ENCODE results near the gene ANXA5.
"Not testable (repeated sequence)": the region's sequence is repeated elsewhere in the genome, so short reads cannot be mapped to it uniquely, and the experiment has no call there.

ANXA5 gene

DNA sequence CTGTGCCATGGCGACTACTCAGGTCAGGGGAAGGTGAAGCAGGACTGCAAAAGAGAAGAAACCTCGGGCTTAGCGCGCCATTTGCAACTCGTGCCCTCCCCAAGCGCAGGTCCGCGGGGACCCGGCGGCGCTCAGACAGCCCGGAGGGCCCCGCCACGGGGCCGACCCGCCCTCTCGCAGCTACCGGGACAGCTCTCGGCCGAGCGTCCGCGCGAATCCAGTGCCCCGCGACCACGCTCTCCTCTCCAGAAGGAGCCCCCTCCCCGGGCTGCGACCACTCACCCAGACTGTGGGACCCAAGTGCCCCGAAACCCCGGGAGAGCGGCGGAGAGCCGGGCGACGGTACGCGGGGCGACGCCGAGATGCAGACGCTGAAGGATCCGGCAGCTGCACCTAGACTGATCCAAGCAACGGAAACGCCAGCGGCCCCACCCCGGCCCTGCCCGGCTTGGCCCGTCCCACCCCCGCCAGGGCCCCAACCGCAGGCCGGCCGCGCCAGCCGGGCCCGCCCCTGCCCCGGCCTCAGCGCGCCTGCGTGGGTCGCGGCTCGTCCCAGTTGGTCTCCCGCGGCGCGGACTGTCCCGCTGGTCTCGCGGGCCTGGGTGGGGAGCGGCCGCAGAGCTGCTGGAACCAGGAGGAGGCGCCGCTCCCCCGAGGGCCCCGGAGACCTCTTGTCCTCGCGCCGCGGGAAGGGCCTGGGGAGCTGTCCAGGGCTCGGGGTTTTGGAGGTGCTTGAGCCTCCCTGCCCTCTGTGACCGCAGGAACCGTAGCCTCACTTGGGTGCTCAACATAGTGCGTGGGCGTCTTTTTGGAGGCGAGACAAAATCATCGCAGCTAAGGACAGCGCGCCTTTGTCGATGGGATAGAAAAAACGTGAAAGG, at the start of gene ANXA5:
Gene ANXA5 (minus strand): TSS at position 400 of the 881 bp plus-strand sequence. CDS start 391 bp downstream, at position 9.
- DNase-seq (ENCODE audit: low read depth, low spot score): peak; percentile 97

DNA sequence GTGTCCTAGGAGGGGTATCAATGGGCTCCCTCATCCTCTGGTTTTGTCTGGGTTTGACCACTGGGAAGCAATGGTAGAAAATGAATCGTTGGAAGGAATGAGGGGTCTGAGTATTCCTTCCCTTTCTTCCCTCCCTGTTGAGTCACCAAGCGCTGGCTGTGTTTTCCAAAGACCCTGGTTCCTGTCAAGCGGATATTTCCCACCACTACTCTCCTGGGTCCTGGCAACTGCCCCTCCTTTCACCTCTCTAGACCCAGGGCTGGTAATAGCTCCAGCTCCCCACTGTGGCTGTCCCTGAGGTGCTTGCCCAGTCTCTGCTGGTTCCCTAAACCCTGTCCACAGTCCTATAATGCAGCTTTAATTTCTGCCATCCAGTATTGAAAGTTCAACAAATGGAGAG, 46.0 kb upstream of the ANXA5 start:
- no peak for DNase-seq (ENCODE audit: low read depth, low spot score)

DNA sequence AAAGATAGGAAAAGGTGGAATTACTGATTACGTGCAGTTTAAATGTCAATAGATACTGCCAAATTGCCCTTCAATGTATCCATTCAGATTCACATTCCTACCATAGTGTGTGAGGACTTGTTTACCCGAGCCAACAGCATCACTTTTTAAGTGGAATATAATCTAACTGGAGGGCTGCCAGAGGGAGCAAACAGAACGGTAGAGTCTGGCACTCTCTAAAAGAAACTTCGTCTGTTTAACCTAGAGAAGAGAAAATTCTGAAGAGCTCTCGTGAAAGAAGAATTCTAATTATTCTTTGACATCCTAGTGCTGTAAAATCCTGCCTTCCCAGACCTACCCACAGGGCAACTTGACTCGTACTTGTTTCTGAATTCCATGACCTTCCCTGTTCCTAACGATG, 45.0 kb upstream of the ANXA5 start:
- DNase-seq (ENCODE audit: low read depth, low spot score): peak; percentile 61

GRCh38 chr4:121740796-121741409, 44.1 kb upstream of the ANXA5 start:
- DNase-seq (ENCODE audit: low read depth, low spot score): no peak

DNA sequence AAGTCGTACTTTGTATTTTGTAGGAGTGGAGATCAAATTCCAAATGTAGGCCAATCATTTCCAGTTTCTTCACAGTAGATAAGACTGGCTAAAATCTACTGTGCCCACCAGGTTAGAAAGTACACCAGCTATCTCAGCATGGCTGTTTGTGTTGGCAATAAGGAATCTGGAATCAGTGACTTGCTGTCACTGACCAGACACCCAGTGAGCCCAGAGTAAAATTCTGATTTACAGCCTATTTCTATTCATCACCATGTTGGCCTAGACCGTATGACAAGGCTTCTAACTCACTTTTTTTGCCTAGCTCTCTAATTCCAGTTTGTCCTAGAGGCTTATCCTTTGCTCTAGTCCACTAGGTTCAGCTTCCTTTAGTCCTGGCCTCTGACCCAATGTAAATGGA, 42.8 kb upstream of the ANXA5 start:
- no peak for DNase-seq (ENCODE audit: low read depth, low spot score)

DNA sequence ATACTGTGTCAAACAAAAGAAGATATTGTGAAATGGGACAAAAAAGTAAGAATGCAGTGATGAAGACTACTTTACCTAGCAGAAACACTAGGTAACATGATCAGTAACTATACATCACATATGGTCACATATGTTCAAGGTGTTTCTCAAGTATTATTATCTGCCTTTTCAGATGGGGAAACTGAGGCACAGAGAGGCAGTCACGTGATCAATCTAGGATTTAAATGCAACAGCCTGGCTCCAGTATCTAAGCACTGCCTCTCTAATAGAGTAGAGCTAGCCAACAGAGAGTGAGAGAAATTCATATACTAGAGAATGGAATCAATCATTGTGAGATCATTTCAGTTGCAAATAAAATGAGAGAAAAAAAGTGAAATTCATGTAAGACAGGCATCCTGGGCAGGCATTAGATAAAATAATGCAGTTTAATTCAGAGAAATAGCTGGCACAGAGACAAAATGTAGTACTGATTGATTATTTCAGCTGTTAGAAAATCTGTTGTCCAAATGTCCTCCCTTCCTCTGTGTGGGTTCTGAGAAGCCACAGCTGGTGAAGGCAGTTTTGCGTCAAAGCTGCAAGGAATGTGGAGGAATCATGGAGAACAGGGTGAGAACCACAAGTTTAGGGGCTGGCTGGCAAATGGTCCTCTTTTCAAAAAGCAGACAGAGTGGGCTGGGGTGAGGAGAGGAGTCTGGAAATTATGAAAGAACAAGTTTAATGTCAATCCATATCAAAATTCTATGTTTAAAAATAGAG, 42.2 kb upstream of the ANXA5 start:
- DNase-seq (ENCODE audit: low read depth, low spot score): peak; percentile 12

DNA sequence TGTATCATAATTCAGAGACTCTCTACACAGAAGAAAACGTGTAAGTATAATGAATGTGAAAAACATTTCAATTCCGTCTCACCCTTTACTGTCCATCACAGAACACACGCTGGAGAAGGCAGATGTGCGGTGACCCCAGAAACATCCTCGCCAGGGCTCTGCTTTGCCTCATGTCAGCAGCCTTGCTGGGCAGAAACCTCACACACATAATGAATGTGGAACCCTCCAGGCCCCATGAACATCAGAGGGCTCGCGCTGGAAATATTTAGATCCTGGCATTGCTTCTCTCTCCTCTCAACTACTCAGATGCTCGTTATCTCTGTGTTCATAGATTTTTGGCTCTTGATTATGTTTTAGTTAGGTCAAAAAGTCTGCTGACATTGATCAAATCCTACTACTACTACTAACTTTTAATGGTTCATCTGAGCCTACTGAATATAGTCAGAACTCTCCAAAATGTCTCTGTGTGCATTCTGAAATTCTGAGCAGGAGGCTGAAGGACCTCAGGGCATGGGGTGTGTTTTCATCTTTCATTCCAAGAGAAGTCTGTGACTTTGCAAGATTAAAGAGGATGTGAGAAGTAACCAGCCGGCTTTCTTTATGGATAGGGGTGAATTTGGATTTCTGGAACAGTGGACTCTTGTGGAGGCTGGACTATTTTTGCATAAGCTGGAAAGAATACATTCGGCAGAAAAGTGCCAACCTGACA, 41.2 kb upstream of the ANXA5 start:
- DNase-seq (ENCODE audit: low read depth, low spot score): no peak

GRCh38 chr4:121736735-121737351, 40.1 kb upstream of the ANXA5 start:
- peak; percentile 75 for DNase-seq (ENCODE audit: low read depth, low spot score)

- no peak for DNase-seq (ENCODE audit: low read depth, low spot score)
Measured at GRCh38 chr4:121734571-121734970, 37.8 kb upstream of the ANXA5 start.

DNA sequence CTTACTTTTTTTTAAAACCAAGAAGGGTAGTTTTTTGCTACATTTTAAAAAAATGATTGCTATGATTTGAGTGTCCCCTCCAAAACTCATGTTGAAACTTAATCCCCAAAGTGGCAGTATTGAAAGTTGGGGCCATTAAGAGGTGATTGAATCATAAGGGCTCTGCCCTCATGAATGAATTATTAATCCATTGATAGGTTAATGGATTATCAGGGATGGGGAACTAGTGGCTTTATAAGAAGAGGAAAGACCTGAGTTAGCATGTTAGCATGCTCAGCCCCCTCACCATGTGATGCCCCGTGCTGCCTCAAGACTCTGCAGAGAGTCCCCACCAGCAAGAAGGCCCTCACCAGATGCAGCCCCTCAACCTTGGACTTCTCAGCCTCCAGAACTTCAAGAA, 37.2 kb upstream of the ANXA5 start:
- DNase-seq (ENCODE audit: low read depth, low spot score): no peak

DNA sequence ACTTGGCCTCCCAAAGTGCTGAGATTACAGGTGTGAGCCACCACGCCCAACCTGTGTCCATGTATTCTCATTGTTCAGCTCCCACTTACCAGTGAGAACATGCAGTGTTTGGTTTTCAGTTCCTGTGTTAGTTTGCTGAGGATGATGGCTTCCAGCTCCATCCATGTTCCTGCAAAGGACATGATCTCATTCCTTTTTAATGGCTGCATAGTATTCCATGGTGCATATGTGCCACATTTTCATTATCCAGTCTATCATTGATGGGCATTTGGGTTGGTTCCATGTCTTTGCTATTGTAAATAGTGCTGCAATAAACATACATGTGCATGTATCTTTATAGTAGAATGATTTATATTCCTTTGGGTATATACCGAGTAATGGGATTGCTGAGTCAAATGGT, 33.0 kb upstream of the ANXA5 start:
- DNase-seq (ENCODE audit: low read depth, low spot score): not testable (repeated sequence)

DNA sequence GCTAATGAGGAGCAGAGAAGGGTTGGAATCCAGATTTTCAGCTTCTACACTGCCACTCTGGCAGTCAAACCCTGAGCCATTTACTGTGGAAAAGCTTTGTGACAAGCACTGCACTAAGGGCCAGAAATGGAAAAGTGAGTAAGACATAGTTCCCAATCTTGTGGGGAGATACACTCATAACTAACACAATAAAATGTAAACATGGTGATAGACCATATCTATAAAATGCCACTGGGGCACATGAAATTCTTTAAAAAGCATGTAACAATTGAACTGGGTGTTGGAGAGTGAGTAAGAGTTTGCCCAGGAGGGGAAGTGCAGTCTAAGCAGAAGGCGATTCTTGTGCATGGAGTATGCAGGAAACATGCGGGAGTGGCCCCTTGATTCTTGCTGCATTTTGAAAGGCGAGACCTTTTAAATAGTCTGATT, 32.0 kb upstream of the ANXA5 start:
- peak; percentile 60 for DNase-seq (ENCODE audit: low read depth, low spot score)

GRCh38 chr4:121728066-121728465, 31.3 kb upstream of the ANXA5 start:
- peak; percentile 75 for DNase-seq (ENCODE audit: low read depth, low spot score)

DNA sequence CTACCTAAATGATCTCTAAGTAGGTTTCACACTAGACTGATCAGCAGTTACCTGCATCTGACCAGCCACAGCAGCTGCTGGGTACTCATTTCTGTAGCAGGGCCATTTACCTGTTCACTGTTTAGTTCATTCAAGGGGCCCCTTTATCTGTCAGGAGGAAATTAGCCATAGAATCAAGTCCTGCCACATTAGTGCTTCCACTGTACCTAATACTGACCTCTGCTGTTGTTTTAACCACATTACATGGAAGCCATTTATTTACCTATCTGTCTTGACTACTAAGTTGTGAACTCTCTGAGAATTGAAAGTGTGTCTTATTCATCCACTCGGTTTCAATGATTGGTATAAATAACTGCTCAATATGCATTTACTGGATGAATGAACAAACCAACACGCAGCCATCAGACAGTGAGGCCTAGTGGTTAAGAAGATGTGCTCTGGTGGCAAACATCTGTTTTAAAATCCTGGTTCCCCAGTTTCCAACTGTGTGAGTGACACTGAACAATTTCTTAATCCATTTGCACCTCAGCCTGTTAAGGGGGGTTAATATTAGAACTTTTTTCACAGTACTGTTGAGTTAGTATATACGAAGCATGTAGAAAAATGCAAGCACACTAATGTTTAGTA, 30.0 kb upstream of the ANXA5 start:
- peak; percentile 78 for DNase-seq (ENCODE audit: low read depth, low spot score)

GRCh38 chr4:121724671-121725070, 27.9 kb upstream of the ANXA5 start:
- DNase-seq (ENCODE audit: low read depth, low spot score): no peak

- no peak for DNase-seq (ENCODE audit: low read depth, low spot score)
Measured at GRCh38 chr4:121721700-121722099, 24.9 kb upstream of the ANXA5 start.

DNA sequence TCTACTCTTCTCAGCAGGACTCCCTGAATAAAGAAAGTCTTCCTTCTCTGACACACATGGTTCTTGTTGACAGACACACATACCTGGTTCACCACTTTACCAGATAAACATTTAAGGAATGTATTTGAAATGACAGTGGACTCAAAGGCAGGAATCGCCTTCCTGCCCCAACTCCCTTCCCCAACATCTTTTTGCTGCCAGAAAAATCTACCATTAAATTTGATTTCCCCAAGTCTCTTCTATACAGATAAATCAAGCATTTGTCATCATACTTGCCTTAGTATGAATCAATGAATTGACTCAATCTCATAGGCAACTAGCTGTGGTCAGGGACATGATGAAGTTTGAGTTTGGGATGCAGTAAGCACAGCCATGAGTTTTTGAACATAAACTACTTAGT, 23.3 kb upstream of the ANXA5 start:
- DNase-seq (ENCODE audit: low read depth, low spot score): peak; percentile 36

- no peak for DNase-seq (ENCODE audit: low read depth, low spot score)
Measured at GRCh38 chr4:121717680-121718237, 21.0 kb upstream of the ANXA5 start.

- no peak for DNase-seq (ENCODE audit: low read depth, low spot score)
Measured at GRCh38 chr4:121714548-121714947, 17.8 kb upstream of the ANXA5 start.

DNA sequence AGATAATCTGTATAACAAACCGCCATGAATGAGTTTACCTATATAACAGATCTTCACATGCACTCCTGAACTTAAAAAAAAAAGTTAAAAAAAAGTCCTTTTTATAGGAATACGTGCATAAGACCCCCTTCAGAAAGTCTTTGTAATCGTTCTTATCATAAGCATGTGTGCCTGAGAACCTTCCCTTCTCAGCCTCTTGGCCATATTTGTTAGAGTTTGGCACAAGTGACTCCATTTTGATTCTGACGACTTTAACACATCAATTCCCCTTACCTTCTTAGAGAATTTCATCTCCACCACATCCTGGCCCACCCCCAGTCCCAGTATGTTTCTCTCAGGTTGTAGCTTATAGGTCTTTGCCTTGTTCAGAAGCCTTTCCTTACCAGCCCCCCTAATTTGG, 16.0 kb upstream of the ANXA5 start:
- DNase-seq (ENCODE audit: low read depth, low spot score): no peak

Data from astrocyte of the hippocampus (primary cell).